ENCODE measurements around the gene TMEM185B. TPM values are rescaled to one million over a fixed set of nuclear protein-coding genes. Genes with fewer than 3 reads are reported as not detected.
"Not testable (repeated sequence)": the region's sequence is repeated elsewhere in the genome, so short reads cannot be mapped to it uniquely, and the experiment has no call there.

TMEM185B gene
- total RNA-seq, 2 donors from 2014 or later: 20.9 to 21.1 TPM

DNA sequence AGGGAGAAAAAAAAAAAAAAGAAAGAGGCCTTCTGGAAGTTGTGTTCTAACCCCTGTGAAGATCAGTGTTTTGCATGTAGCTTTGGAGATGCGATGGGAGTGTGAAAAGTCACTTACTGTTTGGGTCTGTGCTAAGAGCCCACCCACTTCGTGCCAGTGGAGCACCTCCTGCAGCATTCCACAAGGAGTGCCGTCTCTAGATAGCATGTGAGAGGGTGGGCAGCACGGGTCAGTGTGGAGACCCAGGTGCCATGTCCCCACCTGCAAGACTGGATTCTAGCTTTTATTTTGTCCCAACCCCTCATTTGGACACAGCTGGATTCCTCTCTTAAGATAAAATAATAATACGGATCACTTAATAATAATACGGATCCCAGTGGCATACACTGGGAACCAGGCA lies 12.5 kb upstream of the TMEM185B start:
- DNase-seq (no peak), ATAC-seq (replicated peaks in 1 of 2) (no peak)
- Mint-ChIP-seq H3K27ac (no peak overlapping the region), H3K4me3 (no peak overlapping the region), H3K9me3 (peaks cover 0 to 2% of the 10 kb centered on the region in 2 donors), H3K4me1 (ENCODE audit: low read depth) (peaks cover 41% of the 10 kb centered on the region), H3K36me3 (ENCODE audit: insufficient read depth in 2 of 2) (peaks cover 0 to 4% of the 10 kb centered on the region in 2 donors), H3K27me3 (ENCODE audit: low read depth) (peaks cover 7% of the 10 kb centered on the region)

DNA sequence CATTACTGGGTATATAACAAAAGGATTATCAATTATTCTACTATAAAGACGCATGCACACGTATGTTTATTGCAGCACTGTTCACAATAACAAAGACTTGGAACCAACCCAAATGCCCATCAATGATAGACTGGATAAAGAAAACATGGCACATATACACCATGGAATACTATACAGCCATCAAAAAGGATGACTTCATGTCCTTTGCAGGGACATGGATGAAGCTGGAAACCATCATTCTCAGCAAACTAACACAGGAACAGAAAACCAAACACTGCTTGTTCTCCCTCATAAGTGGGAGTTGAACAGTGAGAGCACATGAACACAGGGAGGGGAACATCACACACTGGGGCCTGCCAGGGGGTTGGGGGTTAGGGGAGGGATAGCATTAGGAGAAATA lies 12.0 kb upstream of the TMEM185B start:
- not testable (repeated sequence) for H3K4me3 Mint-ChIP-seq; H3K36me3 Mint-ChIP-seq (ENCODE audit: insufficient read depth in 2 of 2); ATAC-seq (replicated peaks in 1 of 2); H3K27me3 Mint-ChIP-seq (ENCODE audit: low read depth); H3K9me3 Mint-ChIP-seq; H3K27ac Mint-ChIP-seq; DNase-seq
- H3K4me1 Mint-ChIP-seq (ENCODE audit: low read depth): peaks cover 46% of the 10 kb centered on the region

DNA sequence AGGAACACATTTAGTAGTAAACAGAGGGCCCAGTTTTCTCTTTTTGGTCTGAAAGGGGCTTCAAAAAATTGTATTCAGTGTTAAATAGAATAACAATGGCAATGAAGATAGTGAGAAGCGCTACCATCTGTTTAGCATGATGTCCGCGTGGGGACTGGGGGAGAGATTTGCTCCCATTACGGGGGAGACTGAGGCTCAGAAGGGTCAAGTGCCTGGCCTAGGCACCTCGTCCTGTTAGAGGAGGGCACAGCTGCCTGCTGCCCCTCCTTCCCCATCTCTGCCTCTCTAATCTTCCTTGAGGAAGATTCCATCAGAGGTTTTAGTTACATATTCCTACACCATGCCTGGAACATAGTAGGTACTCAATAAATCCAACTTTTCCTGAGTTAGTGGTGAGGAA lies 10.1 kb upstream of the TMEM185B start:
- Mint-ChIP-seq H3K27me3 (ENCODE audit: low read depth) (peaks cover 6% of the 10 kb centered on the region), H3K4me3 (peak overlapping the region; percentile 87 to 92), H3K27ac (peak overlapping the region; percentile 98), H3K9me3 (peaks cover 0 to 2% of the 10 kb centered on the region in 2 donors), H3K4me1 (ENCODE audit: low read depth) (peaks cover 62% of the 10 kb centered on the region), H3K36me3 (ENCODE audit: insufficient read depth in 2 of 2) (peaks cover 0 to 4% of the 10 kb centered on the region in 2 donors)
- ATAC-seq (replicated peaks in 1 of 2) (no peak), DNase-seq (no peak)

DNA sequence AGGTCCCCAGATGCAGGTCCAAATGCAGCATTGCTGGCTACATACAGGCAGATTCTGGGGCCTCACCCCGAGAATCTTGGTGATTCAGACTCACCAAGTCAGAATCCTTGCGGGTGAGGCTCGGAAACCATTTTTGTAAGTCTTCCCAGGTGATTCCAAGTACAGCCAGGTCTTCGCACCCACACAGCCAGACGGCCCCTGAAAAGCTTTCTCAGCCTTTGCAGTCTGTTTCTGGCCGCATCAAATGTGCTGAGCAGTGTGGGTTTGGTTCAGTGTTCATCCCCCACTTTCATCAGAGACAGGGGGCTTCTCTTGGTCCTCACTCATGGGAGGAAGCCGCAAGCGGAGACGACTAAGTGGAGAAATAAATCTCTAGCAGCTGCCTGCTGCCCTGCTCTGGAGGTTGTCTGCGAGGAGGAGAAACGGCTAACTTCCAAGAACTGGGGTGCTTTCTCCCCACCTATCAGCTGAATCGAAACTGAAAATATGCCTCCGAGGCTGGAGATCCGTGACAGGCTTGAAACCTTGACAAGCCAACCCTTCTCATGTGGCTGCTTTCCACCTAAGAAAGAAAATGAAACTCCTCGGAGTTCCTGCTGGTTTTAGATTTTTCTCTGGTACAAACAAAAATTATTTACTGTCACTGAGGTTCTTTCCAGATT lies 8.9 kb upstream of the TMEM185B start:
- H3K27me3 Mint-ChIP-seq (ENCODE audit: low read depth): no peaks in the 10 kb centered on the region
- H3K9me3 Mint-ChIP-seq: peaks cover 0 to 2% of the 10 kb centered on the region in 2 donors
- ATAC-seq (replicated peaks in 1 of 2) (peak; percentile 87 to 88), DNase-seq (peak; percentile 75 to 84)
- H3K36me3 Mint-ChIP-seq (ENCODE audit: insufficient read depth in 2 of 2): peaks cover 0 to 4% of the 10 kb centered on the region in 2 donors
- H3K4me3 Mint-ChIP-seq: peak overlapping the region; percentile 87 to 92
- H3K4me1 Mint-ChIP-seq (ENCODE audit: low read depth): peaks cover 64% of the 10 kb centered on the region
- H3K27ac Mint-ChIP-seq: peak overlapping the region; percentile 98

DNA sequence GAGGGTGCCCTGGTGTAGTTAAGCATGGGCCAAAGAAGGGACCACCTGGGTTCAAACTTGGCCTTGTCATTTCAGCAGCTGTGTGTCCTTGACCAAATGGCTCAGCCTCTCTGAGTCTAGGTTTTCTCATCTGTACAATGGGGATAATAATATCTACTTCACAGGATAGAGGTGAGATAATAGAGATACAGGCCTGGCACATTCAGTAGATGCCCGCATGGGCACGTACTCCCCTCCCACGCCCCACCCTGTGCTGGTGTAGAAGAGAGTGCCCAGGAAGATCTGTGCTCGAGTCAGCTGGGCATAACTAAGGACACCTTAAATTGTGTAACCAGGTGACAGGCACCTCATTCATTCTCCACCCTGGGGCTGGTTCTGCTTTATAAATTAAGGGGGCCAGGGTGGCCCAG lies 8.4 kb upstream of the TMEM185B start:
- peak; percentile 26 to 40 for ATAC-seq (replicated peaks in 1 of 2)
- Mint-ChIP-seq H3K9me3 (peaks cover 0 to 2% of the 10 kb centered on the region in 2 donors), H3K27me3 (ENCODE audit: low read depth) (no peaks in the 10 kb centered on the region), H3K27ac (peak overlapping the region; percentile 98), H3K4me3 (peak overlapping the region; percentile 87 to 92), H3K4me1 (ENCODE audit: low read depth) (peaks cover 69% of the 10 kb centered on the region), H3K36me3 (ENCODE audit: insufficient read depth in 2 of 2) (peaks cover 0 to 4% of the 10 kb centered on the region in 2 donors)
- peak in 1 of 2 donors; percentile 37 for DNase-seq

DNA sequence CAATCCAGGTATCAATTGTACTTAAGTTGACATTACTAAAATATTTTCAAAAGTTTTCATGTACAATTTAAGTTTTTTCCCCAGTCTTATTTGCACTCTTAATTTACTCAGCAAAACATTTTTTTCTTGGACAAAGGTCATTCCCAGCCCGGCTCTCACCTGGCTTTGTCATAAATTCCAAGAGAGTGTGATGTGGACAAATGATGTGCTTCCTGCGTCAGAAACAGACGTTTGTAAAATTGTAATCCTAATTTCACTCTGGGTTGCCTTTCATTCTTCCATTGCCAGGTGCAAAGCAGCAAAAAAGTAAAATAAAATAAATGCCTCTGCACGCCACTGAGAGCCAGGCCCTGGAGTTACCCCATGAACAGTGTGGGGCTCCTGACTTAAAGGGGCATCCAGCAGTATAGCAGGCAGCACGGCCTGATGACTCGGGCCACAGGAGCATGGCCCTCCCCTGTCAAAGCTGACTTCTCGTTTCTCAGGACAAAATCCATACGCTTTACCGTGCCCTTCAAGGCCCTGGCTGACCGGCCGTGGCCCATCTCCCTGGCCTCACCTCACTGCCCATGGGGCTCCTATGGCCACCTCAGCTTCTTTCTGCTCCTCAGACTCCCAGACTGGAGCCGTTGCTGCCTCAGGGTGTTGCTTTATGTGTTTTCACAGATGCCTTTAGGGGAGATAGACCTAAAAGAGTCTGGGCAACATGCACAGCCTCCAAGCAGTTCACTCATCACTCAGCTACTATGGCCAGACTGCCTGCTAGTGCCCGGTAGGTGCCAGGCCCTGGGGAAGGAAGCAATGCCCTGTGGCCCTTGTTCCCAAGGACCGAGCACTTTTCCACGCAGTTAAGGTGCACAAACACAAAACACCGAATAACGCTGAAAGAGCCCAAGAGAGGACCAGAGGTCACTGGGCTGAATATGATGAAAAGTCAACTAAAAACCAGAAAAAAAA lies 7.6 kb upstream of the TMEM185B start:
- Mint-ChIP-seq H3K27me3 (ENCODE audit: low read depth) (no peaks in the 10 kb centered on the region), H3K4me1 (ENCODE audit: low read depth) (peaks cover 73% of the 10 kb centered on the region), H3K9me3 (peaks cover 0 to 2% of the 10 kb centered on the region in 2 donors), H3K36me3 (ENCODE audit: insufficient read depth in 2 of 2) (peaks cover 0 to 4% of the 10 kb centered on the region in 2 donors), H3K4me3 (peak overlapping the region; percentile 87 to 92), H3K27ac (peak overlapping the region; percentile 98)
- ATAC-seq (replicated peaks in 1 of 2) (no peak), DNase-seq (no peak)

DNA sequence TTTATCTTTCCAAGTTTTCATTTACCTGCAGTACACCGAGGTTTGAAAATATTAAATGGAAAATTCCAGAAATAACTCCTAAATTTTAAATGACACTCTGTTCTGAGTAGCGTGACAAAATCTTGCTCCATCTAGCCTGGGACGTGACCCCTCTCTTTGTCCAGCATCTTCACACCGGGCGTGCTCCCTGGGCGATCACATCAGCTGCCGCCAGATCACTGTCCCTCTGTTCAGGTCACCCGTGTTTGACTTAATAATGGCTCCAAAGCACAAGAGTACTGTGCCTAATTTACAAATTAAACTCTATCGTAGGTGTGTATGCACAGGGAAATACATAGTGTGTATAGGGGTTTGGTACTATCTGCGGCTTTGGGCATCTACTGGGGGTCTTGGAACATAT lies 6.1 kb upstream of the TMEM185B start:
- Mint-ChIP-seq H3K4me3 (peak overlapping the region; percentile 46 to 77), H3K27ac (peak overlapping the region; percentile 44), H3K9me3 (no peaks in the 10 kb centered on the region), H3K27me3 (ENCODE audit: low read depth) (no peaks in the 10 kb centered on the region), H3K36me3 (ENCODE audit: insufficient read depth in 2 of 2) (peaks cover 0 to 2% of the 10 kb centered on the region in 2 donors), H3K4me1 (ENCODE audit: low read depth) (peaks cover 77% of the 10 kb centered on the region)
- ATAC-seq (replicated peaks in 1 of 2) (no peak), DNase-seq (no peak)

DNA sequence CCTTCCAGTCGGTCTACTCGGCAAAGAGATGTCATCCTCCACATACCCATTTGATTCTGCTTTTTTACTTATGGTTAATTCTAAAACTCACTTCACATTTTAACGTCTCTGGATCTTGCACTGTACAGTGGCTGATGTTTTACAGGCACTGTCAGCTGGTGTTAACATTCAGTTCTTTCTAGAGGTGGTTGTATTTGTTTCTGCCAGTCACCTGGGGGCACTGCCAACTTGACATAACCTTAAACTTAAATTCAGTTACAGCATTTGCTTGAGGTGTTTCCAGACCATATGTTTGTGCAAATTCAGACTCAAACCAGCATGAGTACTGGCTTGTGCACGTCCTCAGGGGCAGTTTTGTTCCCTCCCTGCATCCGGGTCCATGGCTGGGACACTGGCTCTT lies 5.3 kb upstream of the TMEM185B start:
- Mint-ChIP-seq H3K27ac (peak overlapping the region; percentile 33), H3K4me3 (peak overlapping the region in 1 of 2 donors; percentile 46), H3K27me3 (ENCODE audit: low read depth) (no peaks in the 10 kb centered on the region), H3K9me3 (no peaks in the 10 kb centered on the region), H3K4me1 (ENCODE audit: low read depth) (peaks cover 82% of the 10 kb centered on the region), H3K36me3 (ENCODE audit: insufficient read depth in 2 of 2) (peaks cover 0 to 2% of the 10 kb centered on the region in 2 donors)
- no peak for ATAC-seq (replicated peaks in 1 of 2)
- DNase-seq: no peak

DNA sequence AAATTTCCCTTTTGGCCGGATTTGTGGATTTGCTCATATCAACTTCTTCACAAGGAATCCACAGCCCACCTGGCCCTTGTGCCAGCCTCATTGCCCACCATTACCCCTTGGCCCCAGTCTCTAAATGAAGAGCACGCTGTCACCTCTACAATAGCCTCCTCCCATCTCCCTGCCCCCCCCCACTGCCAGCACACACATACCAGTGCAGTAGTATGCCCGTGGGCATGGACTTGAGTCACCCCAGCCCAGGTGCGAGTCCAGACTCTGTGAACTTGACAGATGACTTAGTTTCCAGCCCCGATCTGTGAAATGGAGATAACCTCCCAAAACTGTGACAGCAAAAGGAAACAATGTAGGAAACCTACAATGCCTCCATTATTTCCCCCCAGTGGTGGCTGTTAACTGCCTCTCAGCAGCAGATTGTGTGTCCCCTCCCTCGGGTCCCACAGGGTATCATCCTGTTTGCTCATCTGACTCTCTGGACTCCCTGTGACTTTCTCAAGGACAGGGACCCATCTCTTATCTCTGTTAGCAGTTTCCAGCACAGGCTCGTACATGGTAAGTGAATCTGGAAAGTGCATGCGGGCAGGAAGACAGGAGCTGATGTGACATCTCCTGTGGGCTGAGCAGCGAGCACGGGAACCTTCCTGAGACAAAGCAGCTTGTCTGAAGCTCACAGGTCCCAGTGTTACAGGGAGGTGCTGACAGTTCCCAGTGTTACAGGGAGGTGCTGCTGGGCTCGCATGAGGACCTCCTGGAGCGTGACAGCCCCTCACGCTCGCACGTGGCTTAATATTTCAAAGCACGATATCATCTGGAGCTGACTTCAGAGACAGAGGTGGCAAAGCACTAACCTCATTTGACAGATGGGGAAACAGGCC lies 4.2 kb upstream of the TMEM185B start:
- no peak overlapping the region for H3K27ac Mint-ChIP-seq
- peak in 1 of 2 donors; percentile 53 for DNase-seq
- H3K36me3 Mint-ChIP-seq (ENCODE audit: insufficient read depth in 2 of 2): peaks cover 1 to 3% of the 10 kb centered on the region in 2 donors
- peaks cover 0 to under 1% of the 10 kb centered on the region in 2 donors for H3K9me3 Mint-ChIP-seq
- H3K4me3 Mint-ChIP-seq: peak overlapping the region; percentile 21 to 39
- no peaks in the 10 kb centered on the region for H3K27me3 Mint-ChIP-seq (ENCODE audit: low read depth)
- peaks cover 73% of the 10 kb centered on the region for H3K4me1 Mint-ChIP-seq (ENCODE audit: low read depth)
- ATAC-seq (replicated peaks in 1 of 2): peak in 1 of 2 donors; percentile 31

DNA sequence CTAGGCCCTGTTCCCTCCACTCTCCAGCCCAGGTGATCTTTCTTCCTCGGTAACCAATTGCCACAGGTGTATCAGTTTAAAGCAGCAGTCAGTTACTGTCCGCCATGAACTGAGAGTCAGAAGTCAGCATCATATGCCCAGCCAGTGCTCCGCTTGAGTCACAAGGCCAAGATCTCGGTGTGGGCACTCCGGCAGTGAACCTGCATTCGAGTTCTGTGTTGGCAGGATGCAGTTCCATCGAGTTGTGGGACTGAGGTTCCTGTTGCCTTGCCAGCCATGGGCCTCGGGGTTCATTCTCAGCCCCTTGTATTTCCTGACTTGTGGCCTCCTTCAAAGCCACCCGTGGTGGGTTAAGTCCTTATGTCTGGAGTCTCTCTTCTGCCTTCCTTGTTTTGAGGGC lies 3.1 kb upstream of the TMEM185B start:
- no peaks in the 10 kb centered on the region for H3K27me3 Mint-ChIP-seq (ENCODE audit: low read depth)
- no peak for ATAC-seq (replicated peaks in 1 of 2)
- no peak overlapping the region for H3K27ac Mint-ChIP-seq
- H3K36me3 Mint-ChIP-seq (ENCODE audit: insufficient read depth in 2 of 2): peaks cover 8 to 10% of the 10 kb centered on the region in 2 donors
- DNase-seq: no peak
- no peak overlapping the region for H3K4me3 Mint-ChIP-seq
- H3K9me3 Mint-ChIP-seq: peaks cover 0 to 3% of the 10 kb centered on the region in 2 donors
- H3K4me1 Mint-ChIP-seq (ENCODE audit: low read depth): peaks cover 73% of the 10 kb centered on the region

DNA sequence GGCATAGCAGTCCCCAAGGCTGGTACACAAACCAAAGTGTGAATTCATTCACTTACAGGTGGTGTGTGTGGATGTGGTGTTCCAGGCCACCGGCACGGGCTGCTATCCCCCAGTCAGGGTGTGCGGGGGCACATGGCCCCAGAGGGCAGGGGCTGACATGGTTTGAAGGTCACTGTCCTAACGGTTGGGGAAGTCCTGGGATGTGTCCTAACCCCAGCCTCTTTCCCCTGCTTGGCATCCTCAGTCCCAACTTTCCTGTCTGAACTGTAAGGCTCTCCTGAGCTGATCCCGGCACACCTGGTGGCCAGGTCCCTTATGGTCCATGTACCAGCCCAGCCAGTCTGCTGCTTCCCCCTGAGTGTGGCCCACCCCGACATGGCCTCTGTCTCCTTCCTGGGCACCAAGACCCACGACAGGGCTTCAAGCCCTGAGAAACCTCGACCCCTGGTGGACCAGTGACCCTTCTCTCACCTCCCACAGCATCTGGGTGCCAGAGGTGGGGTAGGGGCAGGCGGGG lies 2.4 kb upstream of the TMEM185B start:
- peaks cover 12 to 15% of the 10 kb centered on the region in 2 donors for H3K36me3 Mint-ChIP-seq (ENCODE audit: insufficient read depth in 2 of 2)
- ATAC-seq (replicated peaks in 1 of 2) (no peak), DNase-seq (no peak)
- H3K27ac Mint-ChIP-seq: no peak overlapping the region
- H3K4me3 Mint-ChIP-seq: no peak overlapping the region
- H3K9me3 Mint-ChIP-seq: peaks cover 0 to 3% of the 10 kb centered on the region in 2 donors
- no peaks in the 10 kb centered on the region for H3K27me3 Mint-ChIP-seq (ENCODE audit: low read depth)
- peaks cover 73% of the 10 kb centered on the region for H3K4me1 Mint-ChIP-seq (ENCODE audit: low read depth)
